ENCODE measurements around the gene FOXJ1.
A peak's percentile ranks its signal among the peaks of the same experiment; 100 is the strongest.

FOXJ1 gene

DNA sequence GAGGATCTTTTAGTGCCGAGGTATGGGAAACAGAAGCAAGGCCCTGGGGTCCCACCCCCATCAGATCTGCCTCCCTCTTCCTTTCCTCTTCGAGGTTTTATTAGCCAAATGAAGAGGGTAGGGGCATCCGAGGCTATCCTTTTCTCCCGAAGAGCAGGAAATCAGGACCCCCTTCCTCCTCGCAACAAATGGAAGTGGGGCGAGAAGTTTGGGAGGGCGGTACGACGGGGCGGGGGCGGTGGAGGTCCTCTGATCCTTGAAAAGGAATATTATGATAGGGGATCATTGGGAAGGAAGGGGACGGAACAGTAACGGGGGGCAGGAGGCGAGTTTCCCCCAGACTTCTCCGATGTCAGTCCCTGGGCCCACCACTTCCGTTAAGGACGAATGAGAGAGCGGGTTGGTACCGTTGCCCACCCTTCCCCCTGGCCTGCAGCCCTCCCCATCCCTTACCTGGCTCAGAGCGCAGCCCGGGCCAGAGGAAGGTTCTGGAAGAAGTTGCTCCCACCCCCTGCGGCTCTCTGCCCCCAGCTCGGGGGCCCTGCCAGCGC is 309 bp downstream of the FOXJ1 start:
- no peak for DNase-seq

DNA sequence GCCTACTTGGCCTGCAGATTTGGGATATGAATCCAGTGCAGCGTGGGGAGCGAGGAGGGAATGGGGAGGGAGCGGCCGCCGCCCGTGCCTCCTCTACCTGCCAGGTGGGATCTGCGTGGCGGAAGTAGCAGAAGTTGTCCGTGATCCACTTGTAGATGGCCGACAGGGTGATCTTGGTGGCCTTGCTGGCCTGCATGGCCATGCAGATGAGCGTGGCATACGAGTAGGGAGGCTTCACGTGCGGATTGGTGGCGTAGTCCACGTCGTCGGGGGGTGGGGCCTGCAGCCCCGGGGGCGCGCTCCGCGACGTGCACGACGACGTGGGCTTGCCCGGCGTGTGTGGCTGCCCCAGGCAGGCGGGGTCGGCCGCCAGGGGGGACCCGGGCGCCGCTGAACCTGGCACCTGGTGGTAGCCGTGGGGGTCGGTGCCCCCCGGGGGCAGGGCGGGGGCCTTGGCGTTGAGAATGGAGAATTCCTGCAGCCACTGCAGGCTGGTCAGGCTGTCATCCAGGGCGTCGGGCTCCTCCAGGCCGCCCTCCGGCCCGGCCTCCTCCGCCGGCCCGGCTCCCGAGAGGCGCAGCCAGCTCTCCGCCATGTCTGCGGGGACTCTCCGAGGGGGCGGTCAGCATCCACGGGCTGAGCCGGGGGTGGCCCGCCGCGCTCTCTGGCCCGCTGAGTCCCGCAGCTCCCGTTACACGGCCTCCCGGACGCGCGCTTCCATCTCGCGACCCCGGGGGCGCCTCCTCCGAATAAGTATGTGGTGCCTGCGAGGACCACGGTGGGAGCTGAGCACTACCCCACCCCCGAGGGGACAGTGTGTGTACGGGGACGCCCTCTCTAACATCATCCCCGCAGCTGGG is 1.0 kb downstream of the FOXJ1 start:
- DNase-seq = peak; percentile 41

DNA sequence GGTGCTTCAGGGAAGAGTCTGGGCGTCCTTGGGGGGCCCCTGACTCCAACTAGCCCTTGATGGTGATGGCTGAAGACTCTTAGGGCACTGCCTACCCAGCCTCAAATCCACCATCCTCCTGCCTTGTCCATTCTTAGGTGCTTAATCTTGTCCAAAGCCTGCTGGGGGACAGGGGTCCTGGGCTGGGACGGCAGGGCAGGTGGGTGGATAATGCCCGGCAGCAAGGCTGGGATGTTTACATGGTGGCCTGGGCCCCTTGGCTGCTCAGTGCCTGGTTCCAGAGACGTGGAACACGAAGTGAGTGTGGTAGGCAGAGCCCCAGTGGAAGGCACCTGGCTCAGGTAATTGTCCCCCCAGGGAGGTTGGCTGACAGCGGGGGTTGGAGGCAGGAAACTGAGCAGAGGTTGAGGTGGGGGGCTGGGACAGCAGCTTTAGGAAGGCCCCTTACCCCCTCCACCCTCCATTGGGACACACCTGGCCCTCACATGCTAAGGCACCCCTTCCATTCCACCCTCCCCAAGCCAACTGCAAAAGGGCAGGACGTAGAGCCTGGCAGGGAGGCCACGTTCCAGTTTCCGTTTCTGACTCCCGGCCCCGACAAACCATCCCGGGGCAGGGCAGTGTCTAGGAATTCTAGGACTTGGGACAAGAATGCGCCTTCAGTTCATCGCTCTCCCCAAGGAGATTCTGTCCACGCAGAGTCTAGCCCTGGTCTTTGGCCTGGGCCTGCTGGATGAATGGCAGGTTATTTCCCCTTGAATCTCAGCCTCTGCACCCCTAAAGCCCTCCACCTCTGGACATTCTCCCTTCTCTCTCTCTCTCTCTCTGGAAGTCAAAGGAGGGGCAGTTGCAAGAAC is 1.9 kb downstream of the FOXJ1 start:
- DNase-seq = no peak

DNA sequence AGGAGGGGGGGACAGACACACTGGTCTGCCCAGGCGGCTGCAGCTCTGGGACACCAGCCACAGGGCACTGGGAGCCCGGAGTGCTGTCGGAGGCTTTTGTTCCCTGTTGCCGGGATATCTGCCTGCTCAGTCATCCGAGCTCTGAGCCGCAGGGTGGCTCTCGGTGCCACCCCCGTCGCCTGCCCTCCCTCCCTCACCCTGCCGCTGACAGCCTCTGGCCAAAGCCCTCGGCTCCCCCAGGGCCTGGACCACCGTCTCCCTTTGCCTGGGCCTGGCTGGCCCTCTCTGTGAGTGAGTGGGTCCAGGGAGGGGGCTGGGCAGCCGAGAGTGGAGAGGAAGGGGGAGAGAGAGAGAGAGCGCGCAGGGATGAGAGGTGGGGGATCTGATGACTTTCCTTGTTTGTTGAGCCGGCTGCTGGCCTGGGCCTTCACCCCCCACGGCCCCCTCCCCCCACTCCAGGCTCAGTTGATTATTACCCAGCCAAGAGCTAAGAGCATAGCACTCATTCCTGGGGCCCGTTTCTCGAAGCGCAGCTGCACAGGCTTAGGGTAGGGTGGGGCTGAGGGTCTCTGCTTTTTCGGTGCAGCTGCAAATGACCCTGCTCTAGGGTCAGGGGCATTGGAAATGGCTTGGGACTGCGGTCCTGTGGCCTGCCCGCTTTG is 2.7 kb downstream of the FOXJ1 start:
- DNase-seq = no peak

DNA sequence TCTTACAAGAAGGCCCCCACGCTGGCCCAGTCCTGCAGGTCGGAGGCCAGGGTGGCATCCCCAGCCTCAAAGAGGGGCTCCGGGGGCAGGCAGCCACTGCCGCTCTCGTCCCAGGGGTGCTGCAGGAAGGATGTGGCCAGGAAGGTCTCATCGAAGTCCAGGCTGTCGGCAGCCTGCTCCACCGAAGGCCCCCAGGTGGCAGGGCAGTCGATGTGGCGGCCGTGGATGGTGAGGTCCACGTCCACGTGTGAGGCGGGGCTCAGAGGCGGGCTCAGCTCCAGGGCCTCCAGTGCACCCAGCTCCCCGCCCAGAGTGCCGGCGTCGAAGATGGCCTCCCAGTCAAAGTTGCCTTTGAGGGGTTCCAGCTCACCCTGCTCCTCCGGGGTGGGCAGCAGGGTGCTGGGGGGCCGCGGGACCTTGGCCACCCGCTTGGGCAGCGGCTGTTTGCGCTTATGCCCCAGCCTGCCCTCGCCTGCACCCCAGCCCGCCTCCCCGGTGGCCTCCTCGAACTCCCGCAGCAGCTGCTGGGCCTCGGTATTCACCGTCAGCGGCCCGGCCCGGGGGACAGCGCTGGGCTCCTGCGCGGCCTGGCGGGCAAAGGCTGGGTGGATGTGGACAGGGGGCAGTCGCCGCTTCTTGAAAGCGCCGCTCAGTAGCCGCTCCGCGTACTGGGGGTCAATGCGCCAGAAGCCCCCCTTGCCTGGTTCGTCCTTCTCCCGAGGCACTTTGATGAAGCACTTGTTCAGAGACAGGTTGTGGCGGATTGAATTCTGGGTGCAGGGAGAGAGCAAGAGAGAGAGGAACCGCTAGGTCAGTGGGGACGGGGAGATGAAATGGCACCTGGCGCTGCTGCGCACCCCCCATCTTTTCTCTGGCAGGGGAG is 3.5 kb downstream of the FOXJ1 start:
- DNase-seq = no peak

DNA sequence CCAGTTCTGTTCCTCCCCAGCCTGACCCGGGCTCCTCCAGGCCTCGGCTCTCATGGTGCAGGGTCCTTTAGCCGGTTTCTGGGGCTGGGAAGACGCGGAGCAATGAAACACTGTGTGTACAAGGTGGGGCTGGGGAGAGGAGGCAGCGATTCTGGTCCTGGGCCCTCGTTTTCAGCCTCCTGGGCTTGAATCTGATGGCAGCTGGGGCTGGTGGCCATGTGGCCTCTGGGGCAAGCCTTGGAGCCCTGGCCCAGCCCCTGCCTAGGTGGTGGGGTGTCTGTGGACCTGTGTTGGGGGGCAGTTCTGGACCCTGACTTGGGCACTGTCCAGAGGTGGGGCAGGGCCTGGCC is 4.1 kb downstream of the FOXJ1 start:
- DNase-seq = no peak

DNA sequence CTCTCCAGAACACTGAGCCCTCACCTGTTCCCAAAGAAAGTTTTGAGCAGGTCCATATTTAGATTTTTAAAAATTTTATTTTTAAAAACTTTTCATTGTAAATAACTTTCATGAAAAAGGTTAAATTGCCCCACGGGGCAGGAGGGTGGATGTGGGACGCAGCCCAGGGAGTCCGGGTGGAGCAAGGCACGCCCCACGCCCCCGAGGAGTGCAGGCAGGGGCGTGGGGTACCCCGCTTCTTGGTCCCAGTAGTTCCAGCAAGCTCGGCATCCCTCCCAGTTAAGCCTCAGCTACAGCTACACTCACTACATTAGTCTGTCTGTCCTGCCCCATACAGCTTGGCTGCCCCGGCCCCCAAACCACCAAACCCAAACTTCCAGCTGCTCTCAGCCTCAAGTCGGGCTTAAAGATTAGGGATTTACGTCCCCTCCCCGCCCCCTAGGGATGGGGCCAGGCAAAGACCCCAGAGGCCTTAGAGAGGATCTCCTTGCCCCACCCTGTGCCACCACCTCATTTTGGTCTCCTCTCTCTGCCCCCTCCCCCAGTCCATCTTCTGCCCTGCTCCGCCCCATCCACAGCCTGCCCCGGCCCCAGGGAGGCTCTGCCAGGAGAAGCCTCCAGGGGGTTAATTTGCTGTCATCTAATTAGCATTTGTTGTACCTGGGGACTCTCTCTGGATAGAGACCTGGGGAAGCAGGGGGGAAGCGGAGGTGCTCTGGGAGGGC is 4.6 kb downstream of the FOXJ1 start:
- no peak for DNase-seq

DNA sequence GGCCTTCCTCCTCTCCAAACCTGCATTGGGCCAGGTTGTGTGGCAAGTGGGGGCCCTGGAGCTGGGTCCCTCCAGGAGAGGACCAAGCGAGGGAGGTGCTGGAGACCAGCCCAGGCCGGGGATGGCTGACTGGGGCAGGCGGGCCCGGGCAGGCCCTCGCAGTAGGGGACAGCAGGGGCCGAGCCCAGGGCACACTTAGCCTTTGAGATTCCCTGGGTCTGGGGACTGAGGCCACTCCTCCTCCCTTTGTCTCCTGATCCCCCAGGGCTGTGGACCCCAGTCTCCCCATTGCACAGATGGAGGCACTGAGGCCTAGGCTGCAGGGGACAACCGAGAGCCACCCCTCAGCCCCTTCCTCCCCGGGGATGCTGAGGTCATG is 5.2 kb downstream of the FOXJ1 start:
- DNase-seq = no peak

DNA sequence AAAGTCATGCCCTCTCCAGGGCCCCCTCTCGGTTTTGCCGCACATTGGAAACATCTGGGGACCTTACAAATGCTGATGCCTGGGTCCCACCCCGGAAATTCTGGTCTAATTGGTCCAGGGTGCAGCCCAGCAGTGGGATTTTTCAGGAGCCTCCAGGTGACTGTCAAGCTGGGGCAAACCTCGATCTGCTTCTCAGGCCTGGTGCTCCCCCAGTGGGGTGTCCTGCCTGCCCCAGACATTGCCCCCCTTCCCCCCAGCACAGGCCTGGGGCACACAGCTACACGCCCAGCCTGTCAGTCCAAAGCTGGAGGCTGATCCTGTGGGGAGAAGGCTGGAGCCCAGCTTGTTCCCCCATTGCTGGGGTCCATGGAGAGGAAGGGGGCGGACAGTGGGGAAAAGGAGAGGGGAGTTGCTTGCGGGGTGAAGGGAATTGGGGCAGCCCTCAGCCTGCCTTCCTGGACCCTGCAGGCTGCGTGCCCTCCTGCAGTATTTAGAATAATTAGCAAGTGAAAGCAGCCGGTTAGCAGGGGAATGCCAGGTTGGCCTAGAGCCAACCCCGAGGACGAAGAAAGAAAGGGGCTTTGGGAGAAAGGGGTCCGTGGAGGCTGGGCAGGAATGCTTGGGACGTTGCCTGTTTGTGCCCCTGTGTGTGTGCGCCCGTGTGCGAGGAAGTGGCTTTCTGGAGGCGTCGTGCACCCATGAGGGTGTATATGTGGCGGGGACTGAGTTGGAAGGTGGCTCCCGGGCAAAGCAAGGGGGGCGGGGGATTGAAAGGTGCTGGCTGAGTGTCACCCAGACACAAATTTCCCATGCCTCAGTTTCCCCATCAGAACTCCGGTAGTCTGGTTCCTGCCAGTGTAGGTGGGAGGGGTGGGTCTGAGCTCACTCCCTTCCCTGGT is 5.9 kb downstream of the FOXJ1 start:
- DNase-seq = no peak

DNA sequence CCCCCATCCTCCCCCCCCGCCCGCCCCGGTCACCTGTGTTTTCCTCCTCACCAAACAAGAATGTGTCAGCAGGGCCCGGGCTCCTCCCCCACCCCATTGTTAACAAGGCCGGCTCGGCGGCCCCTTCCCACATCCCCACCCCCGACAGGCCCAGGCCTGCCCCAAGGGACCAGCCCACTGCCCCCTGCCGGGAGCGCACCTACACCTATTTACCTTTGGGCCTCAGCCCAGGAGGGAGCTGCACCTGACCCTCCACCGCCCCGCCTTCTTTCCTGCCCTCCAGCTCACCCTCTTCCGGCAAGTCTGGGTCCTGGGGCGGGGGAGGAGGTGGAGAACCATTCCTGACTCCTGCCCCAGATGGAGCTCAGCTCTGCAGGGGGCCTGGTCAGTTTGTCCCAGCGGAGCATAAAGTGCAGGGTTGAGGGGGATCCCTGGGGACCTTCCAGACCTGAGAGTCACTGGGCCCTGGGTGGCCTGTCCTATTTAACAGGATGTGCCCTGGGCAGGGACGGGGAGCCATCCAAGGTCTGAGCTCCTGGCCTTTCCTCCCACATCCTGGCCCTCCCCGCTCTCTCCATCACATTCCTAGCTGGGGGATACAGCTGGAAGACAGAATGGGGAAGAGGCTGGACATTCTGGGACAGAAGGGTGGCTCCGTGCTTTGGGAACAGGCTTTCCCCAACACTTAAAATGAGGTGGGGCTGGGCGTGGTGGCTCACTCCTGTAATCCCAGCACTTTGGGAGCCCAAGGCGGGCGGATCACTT is 8.3 kb downstream of the FOXJ1 start:
- no peak for DNase-seq

DNA sequence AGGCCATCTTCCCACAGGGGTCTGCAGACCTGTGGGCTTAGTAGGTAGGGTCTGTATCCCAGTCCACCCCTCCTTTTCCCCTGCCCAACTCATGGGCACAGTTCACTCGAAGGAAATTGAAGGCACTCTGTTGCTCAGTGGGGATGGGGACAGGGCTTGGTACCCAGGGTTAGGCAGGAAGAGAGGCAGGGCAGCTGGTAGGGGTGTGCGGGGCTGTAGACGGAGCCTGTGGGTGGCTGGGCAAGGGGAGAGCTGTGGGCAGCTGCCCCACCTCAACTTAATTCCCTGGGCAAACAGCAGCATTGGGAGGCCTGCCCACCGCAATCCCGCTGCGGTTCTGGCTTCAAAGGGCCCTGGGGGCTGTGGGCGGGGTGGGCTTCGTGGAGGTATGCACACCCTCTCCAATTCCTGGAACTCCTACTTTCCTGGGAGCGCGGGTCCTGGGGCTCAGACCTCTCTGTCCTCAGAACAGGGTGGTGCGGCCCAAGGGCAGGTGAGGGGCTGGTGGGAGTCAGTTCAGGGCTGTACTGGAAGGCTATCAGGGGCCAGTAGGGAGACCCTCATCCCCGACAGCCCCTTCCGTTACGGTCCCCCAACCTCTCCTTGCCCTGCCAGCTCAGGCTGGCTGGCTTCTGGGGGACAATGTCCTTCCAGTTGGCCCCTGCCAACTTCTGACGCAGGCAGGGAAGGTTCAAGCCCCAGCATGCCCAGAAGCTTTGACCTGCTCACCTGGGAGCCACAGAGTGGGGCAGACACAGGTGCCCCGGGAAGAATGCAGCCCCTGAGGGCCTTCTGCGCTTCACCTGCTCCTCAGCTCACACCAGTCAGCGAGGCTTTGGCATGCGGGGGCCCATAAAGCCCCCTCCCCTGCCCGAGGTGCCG is 9.1 kb downstream of the FOXJ1 start:
- no peak for DNase-seq

DNA sequence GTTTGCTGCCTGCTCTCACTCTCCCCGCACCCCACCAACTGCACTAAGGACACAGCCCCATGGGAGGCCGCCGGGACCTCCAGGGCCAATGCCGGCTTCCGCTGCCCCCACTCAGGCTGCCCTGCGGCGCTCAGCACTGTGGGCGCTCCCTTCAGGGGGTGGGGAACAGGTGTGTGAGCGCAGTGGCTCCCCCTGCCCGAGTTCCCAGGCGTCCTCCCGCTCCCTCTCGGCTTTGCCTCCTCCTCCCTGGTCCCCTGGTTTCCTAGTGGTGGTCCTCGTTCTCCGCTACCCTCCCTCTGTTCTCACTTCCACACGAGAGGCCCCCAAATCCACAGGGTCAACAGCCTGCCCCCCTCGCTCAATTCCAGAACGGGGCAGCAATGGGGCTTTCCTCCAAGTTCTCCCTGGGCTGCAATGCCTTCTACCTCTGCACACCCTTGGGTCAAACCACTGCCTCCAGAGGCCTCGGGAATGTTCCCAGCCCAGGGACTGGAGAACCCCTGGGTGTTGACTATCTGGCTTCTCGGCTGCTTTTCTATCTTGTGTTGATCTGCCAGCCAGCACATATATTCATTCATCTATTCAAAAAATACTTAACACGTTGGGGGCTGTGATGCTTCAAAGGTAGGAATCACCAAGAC is 9.9 kb downstream of the FOXJ1 start:
- no peak for DNase-seq

DNA sequence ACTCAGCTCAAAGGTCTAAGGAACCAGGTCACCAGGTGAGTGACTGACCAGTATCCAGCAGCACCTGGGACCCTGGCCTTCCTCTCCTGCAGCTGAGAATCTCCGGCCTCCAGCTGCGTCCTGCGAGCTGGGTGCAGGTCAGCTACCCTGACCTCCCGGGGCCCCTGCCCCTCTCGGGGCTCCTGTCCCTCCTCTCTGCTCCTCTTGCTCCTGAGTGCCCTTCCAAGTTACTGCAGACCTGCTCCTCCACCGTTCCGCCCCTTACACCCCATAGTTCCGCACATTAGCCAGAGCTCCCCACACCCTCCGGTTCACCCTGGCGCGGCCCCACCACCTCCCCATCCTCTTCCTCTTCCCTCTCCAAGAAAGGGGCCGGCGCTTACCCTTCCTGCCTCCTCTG is 10.6 kb downstream of the FOXJ1 start:
- DNase-seq = no peak

DNA sequence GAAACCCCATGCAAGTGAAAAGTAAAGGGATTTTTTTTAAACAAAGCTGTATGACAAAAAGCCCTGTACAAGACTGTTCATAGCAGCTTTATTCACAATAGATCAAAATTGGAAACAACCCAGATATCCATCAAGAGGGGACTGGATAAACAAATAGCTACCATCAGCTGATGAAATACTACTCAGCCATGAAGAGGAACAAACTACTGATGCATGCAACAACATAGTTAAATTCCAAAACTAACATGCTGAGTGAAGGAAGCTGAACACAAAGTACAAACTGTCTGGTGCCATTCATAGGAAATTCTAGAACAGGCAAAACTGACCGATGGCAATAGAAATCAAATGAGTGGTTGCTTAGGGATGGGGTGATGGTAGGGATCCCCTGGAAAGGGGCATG is 15.1 kb downstream of the FOXJ1 start:
- DNase-seq = no peak

DNA sequence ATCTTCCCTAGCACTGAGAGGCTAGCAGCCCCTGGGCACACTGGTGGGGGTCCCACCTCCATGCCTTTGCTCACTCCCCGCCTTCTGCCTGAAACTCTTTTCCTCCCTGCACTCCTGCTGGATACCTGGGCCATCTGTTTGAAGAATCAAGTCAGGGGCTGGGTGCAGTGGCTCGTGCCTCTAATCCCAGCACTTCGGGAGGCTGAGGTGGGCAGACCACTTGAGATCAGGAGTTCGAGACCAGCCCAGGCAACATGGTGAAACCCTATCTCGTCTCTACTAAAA is 15.7 kb downstream of the FOXJ1 start:
- no peak for DNase-seq

DNA sequence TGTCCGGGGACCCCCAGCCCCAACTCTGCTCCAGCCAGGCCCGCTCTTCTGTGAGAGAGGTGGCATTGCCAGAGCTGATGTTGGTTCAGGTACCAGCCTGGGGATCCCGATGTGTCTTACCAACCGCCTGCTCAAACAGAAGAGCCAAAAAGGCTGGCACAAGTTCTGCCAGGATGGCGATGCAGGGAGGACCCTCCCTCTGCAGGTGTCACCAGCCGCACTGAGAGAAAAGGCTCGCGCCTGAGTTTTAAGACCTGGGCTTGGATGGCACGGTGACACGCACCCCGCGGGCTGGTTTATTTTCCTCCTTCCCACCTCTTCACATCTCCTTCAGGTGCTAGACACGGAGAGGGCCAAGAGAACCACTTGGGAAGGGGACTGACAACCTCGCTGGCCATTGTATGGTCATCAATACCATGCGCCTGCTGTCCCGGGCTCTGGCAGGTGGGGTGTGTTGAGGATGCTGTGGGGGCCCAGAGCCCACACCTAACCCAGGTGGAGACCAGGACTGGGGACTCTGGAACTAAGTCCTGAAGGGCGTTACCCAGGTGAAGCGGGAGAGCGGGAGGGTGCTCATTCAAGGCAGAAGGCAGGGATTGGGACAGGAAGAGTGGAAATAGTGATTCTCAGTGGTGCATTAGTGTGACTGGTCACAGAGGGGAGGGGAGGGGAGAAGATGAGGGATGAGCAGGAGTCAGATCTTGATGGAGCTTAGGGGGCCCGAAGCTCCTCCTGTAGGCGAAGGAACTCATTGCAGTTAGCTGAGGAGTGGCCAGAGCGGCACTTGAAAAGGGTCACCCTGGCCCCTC is 16.3 kb downstream of the FOXJ1 start:
- no peak for DNase-seq

DNA sequence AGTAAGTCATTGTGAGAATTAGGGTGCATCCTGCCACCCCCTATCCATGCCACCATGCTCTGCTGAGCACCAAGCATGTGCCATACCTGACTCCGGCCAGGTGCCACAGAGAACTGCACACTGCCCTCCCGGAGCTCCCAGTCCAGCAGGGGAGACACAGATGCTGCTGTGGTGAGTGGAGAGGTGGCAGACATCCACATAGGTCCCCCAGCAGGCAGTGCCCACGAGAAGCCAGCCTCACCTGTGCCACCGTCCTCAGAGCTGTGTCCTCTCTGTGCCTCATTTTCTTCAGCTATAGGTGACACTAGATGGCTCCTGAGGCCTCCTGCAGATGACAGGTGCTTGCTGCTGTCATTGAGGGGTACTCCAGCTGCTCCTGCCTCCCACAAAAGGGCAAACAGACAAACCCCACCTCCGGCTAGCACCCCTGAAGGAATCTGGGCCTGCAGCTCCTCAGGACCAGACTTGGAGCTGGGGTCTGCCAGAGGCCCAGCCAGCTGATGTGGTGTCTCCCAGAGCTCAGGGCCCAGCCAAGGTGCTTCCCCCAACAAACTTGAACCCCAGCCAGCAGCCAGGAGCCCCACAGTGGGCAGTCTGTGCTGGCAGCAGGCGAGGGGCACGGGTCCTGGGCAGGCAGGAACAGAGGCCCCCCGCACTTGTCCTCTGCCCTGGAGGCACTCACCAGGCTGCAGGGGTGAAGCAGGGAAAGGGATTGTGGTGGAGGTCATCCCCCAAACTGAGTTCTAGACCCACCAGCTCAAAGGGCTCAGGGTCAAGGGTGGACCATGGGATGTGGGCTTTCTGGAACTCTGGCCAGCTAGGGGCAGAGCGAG is 17.1 kb downstream of the FOXJ1 start:
- DNase-seq = no peak
